Stimulated activated CD4-positive, alpha-beta T cell treated with anti-CD3 and anti-CD28 coated beads, Interleukin-12 subunit alpha, Interleukin-12 subunit beta, amount 100 ng/mL, for 24 hours (primary cell): ENCODE measurements around the gene MFGE8.

ENCODE experiments used
- DNase-seq, 2 experiments: peaks; one replicate each; pipeline ENCODE4 v3.0.0-alpha.2; 2020; ENCODE audit warnings: low read depth in 2 of 2

The MFGE8 gene

GRCh38 chr15:88900309-88900981 lies 12.7 kb downstream of the MFGE8 start:
- DNase-seq, result no peak

GRCh38 chr15:88899251-88899650 lies 13.9 kb downstream of the MFGE8 start:
- DNase-seq, result no peak

GRCh38 chr15:88898736-88899135 lies 14.4 kb downstream of the MFGE8 start:
- DNase-seq, result no peak

- DNase-seq, result peak; percentile 68 to 83
Measured at GRCh38 chr15:88897456-88898194, 15.6 kb downstream of the MFGE8 start.

GRCh38 chr15:88897142-88897455 lies 16.1 kb downstream of the MFGE8 start:
- no peak for DNase-seq

- DNase-seq, result no peak
Measured at GRCh38 chr15:88896333-88897033, 16.7 kb downstream of the MFGE8 start.

- DNase-seq, result peak; percentile 47 to 69
Measured at GRCh38 chr15:88894819-88895767, 18.1 kb downstream of the MFGE8 start, which contains the start of gene HAPLN3. TSS of gene HAPLN3 (minus strand) at chr15:88895544. CDS start at chr15:88887298, 8,246 bp downstream.

- DNase-seq, result peak; percentile 67 to 82
Measured at GRCh38 chr15:88894348-88894818, 18.8 kb downstream of the MFGE8 start.

GRCh38 chr15:88891540-88892254 lies 21.5 kb downstream of the MFGE8 start:
- no peak for DNase-seq

GRCh38 chr15:88890495-88890894 lies 22.7 kb downstream of the MFGE8 start:
- DNase-seq, result no peak

GRCh38 chr15:88888719-88889118 lies 24.5 kb downstream of the MFGE8 start:
- no peak for DNase-seq

GRCh38 chr15:88887068-88887580 lies 26.1 kb downstream of the MFGE8 start:
- no peak for DNase-seq

- DNase-seq, result no peak
Measured at GRCh38 chr15:88882785-88883184, 30.4 kb downstream of the MFGE8 start.

GRCh38 chr15:88881775-88882174 lies 31.4 kb downstream of the MFGE8 start:
- DNase-seq, result no peak

- no peak for DNase-seq
Measured at GRCh38 chr15:88880944-88881740, 32.0 kb downstream of the MFGE8 start.

- DNase-seq, result peak in 1 of 2 experiments; percentile 37
Measured at GRCh38 chr15:88878720-88879184, 34.4 kb downstream of the MFGE8 start.

- DNase-seq, result no peak
Measured at GRCh38 chr15:88877906-88878305, 35.3 kb downstream of the MFGE8 start.

- no peak for DNase-seq
Measured at GRCh38 chr15:88877415-88877814, 35.8 kb downstream of the MFGE8 start.

- no peak for DNase-seq
Measured at GRCh38 chr15:88876573-88876972, 36.6 kb downstream of the MFGE8 start.

GRCh38 chr15:88874684-88875083 lies 38.5 kb downstream of the MFGE8 start:
- DNase-seq, result no peak
